H9 (cell line): ENCODE data around the gene SCD. TPM values are rescaled to one million over a fixed set of nuclear protein-coding genes. Genes with fewer than 3 reads are reported as not detected.

Experiments
- DNase-seq: peaks from one replicate; pipeline ENCODE4 v3.0.0-alpha.2; 2017
- H2AFZ ChIP-seq: one replicate; pipeline ENCODE4 v1.6.1; 2013; ENCODE audit warnings: mild to moderate bottlenecking, low read length, control low read depth, moderate library complexity
- H2AK5ac ChIP-seq: 2 replicates; pipeline ENCODE4 v1.6.1; 2013; ENCODE audit warnings: low read length, control low read depth, mixed read lengths; ENCODE audit not compliant: insufficient read length
- H2BK120ac ChIP-seq: one replicate; pipeline ENCODE4 v1.6.1; 2013; ENCODE audit warnings: low read depth, mild to moderate bottlenecking, low read length, control low read depth, inconsistent platforms; ENCODE audit not compliant: poor library complexity, severe bottlenecking
- H2BK12ac ChIP-seq: 2 replicates; pipeline ENCODE4 v1.6.1; 2013; ENCODE audit warnings: low read length, control low read depth, mixed read lengths, low read depth; ENCODE audit not compliant: insufficient read length
- H2BK15ac ChIP-seq: 2 replicates; pipeline ENCODE4 v1.6.1; 2013; ENCODE audit warnings: low read depth, low read length, control low read depth
- H2BK20ac ChIP-seq: one replicate; pipeline ENCODE4 v1.6.1; 2013; ENCODE audit warnings: low read depth, mild to moderate bottlenecking, low read length, control low read depth, inconsistent platforms; ENCODE audit not compliant: poor library complexity, severe bottlenecking
- H2BK5ac ChIP-seq: 2 replicates; pipeline ENCODE4 v1.6.1; 2013; ENCODE audit warnings: low read length, control low read depth, mixed read lengths; ENCODE audit not compliant: insufficient read length
- H3K14ac ChIP-seq: 2 replicates; pipeline ENCODE4 v1.6.1; 2013; ENCODE audit warnings: low read length, control low read depth; ENCODE audit not compliant: insufficient read depth
- H3K18ac ChIP-seq: 2 replicates; pipeline ENCODE4 v1.6.1; 2013; ENCODE audit warnings: low read depth, mild to moderate bottlenecking, mixed read lengths, low read length, control low read depth; ENCODE audit not compliant: insufficient read length
- H3K23ac ChIP-seq: 2 replicates; pipeline ENCODE4 v1.6.1; 2013; ENCODE audit warnings: low read length, control low read depth, mixed read lengths, low read depth; ENCODE audit not compliant: insufficient read length
- H3K23me2 ChIP-seq: 2 replicates; pipeline ENCODE4 v1.6.1; 2013; ENCODE audit warnings: low read depth, mild to moderate bottlenecking, mixed read lengths, low read length, control low read depth; ENCODE audit not compliant: insufficient read length, poor library complexity, severe bottlenecking
- H3K27ac ChIP-seq: 2 replicates; pipeline ENCODE4 v1.5.1; 2013; ENCODE audit warnings: low read length, control low read depth, mixed read lengths, low read depth; ENCODE audit not compliant: insufficient read length
- H3K27me3 ChIP-seq: 2 replicates; pipeline ENCODE4 v1.6.1; 2013; ENCODE audit warnings: low read length, control low read depth, inconsistent platforms; ENCODE audit not compliant: insufficient read depth
- H3K4ac ChIP-seq: 2 replicates; pipeline ENCODE4 v1.6.1; 2013; ENCODE audit warnings: low read depth, mild to moderate bottlenecking, control low read depth, inconsistent platforms, low read length, moderate library complexity
- H3K4me1 ChIP-seq: 2 replicates; pipeline ENCODE4 v1.6.1; 2013; ENCODE audit warnings: low read length, control low read depth, inconsistent platforms; ENCODE audit not compliant: insufficient read depth
- H3K4me2 ChIP-seq: 2 replicates; pipeline ENCODE4 v1.6.1; 2013; ENCODE audit warnings: low read length, control low read depth, mixed read lengths; ENCODE audit not compliant: insufficient read length, insufficient read depth
- H3K56ac ChIP-seq: 2 replicates; pipeline ENCODE4 v1.6.1; 2013; ENCODE audit warnings: low read depth, mild to moderate bottlenecking, mixed read lengths, low read length, control low read depth; ENCODE audit not compliant: insufficient read length
- H3K79me1 ChIP-seq: 2 replicates; pipeline ENCODE4 v1.6.1; 2013; ENCODE audit warnings: low read depth, mild to moderate bottlenecking, moderate library complexity, low read length, control low read depth, inconsistent platforms; ENCODE audit not compliant: insufficient read depth, poor library complexity, severe bottlenecking
- H3K79me2 ChIP-seq: 2 replicates; pipeline ENCODE4 v1.6.1; 2013; ENCODE audit warnings: low read length, control low read depth, inconsistent platforms; ENCODE audit not compliant: insufficient read depth
- H3K9ac ChIP-seq: 2 replicates; pipeline ENCODE4 v1.6.1; 2013; ENCODE audit warnings: low read length, control low read depth, mixed read lengths; ENCODE audit not compliant: insufficient read length; ENCODE audit errors: extremely low read depth
- H3K9me3 ChIP-seq: one replicate; pipeline ENCODE4 v1.6.1; 2013; ENCODE audit warnings: low read depth, low read length, inconsistent platforms; ENCODE audit not compliant: control insufficient read depth
- H3T11ph ChIP-seq: one replicate; pipeline ENCODE4 v1.6.1; 2013; ENCODE audit warnings: mild to moderate bottlenecking, low read length, control low read depth, inconsistent platforms
- H4K20me1 ChIP-seq: one replicate; pipeline ENCODE4 v1.6.1; 2013; ENCODE audit not compliant: control insufficient read depth, insufficient read length, insufficient read depth
- H4K5ac ChIP-seq: 2 replicates; pipeline ENCODE4 v1.6.1; 2013; ENCODE audit warnings: low read depth, mild to moderate bottlenecking, mixed read lengths, low read length, control low read depth; ENCODE audit not compliant: insufficient read length
- H4K8ac ChIP-seq: replicated peaks from 2 replicates; pipeline ENCODE4 v1.6.1; 2013; ENCODE audit warnings: low read length, control low read depth, mixed read lengths, low read depth; ENCODE audit not compliant: insufficient read length
- H4K91ac ChIP-seq: 2 replicates; pipeline ENCODE4 v1.6.1; 2013; ENCODE audit warnings: low read depth, mild to moderate bottlenecking, moderate library complexity, mixed read lengths, low read length, control low read depth; ENCODE audit not compliant: insufficient read length
- H3K27ac Mint-ChIP-seq, 3 experiments: 2 replicates in 2 of 3; 3 replicates in 1 of 3; pipeline ENCODE4 v1.8.0; 2020 to 2021; ENCODE audit warnings: mixed read lengths in 3 of 3, mild to moderate bottlenecking in 1 of 3, moderate library complexity in 1 of 3
- H3K27me3 Mint-ChIP-seq: 2 replicates; pipeline ENCODE4 v1.8.0; 2021; ENCODE audit warnings: low read depth, mild to moderate bottlenecking, moderate library complexity, mixed read lengths
- H3K36me3 Mint-ChIP-seq, 3 experiments: 2 replicates in 2 of 3; 3 replicates in 1 of 3; pipeline ENCODE4 v1.8.0; 2020 to 2021; ENCODE audit warnings: low read depth in 3 of 3, mixed read lengths in 3 of 3; ENCODE audit not compliant: insufficient read depth in 1 of 3
- H3K4me1 Mint-ChIP-seq, 2 experiments: 2 replicates each; pipeline ENCODE4 v1.8.0; 2020; ENCODE audit warnings: mixed read lengths in 2 of 2
- H3K4me3 Mint-ChIP-seq, 2 experiments: 2 replicates in 1 of 2; 3 replicates in 1 of 2; pipeline ENCODE4 v1.8.0; 2020 to 2021; ENCODE audit warnings: mild to moderate bottlenecking in 2 of 2, mixed read lengths in 2 of 2, moderate library complexity in 1 of 2
- H3K9me3 Mint-ChIP-seq, 2 experiments: 2 replicates in 1 of 2; 3 replicates in 1 of 2; pipeline ENCODE4 v1.8.0; 2020; ENCODE audit warnings: mild to moderate bottlenecking in 2 of 2, mixed read lengths in 2 of 2, moderate library complexity in 1 of 2
- CTCF ChIP-seq: fragments of 200-600 bp; sonication (generic); conservative IDR thresholded peaks from 3 replicates; pipeline ENCODE4 v1.8.0; 2021; ENCODE audit warnings: antibody characterized with exemption, mild to moderate bottlenecking
- WGBS: extraction: QIAGEN DNeasy Blood & Tissue Kit; methylation state at CpG from one replicate; pipeline ENCODE4 v1.1.7; 2013; ENCODE audit warnings: missing lambda C conversion rate, low lambda C conversion rate, mixed read lengths; ENCODE audit not compliant: insufficient read length; ENCODE audit errors: extremely low coverage; 5-methylcytosine and 5-hydroxymethylcytosine counted together
- total RNA-seq: library from RNA; stranded (reverse); gene quantifications from 2 replicates; pipeline ENCODE4 v1.2.1, GENCODE V29; 2021

SCD gene
- total RNA-seq, 1 experiment from 2014 or later: 354 TPM

- no CpG with 5 or more reads among the region's 7 CpGs for WGBS
- no peak overlapping the region for H4K8ac ChIP-seq
- no peak overlapping the region for H3K27ac Mint-ChIP-seq
- no peak overlapping the region for H3T11ph ChIP-seq
- no peak overlapping the region for H3K18ac ChIP-seq
- H3K4me1 ChIP-seq: peaks cover 3% of the 10 kb centered on the region; the same call in 1 of the 2 replicates
- no peak overlapping the region for H2AK5ac ChIP-seq
- H3K27me3 ChIP-seq: no peaks in the 10 kb centered on the region
- H3K4me3 Mint-ChIP-seq: no peak overlapping the region
- no peak overlapping the region for H4K5ac ChIP-seq
- H2BK12ac ChIP-seq: no peak overlapping the region
- peaks cover 2% of the 10 kb centered on the region for H4K20me1 ChIP-seq
- no peaks in the 10 kb centered on the region for H3K79me2 ChIP-seq
- H3K4ac ChIP-seq: no peak overlapping the region
- H4K91ac ChIP-seq: no peak overlapping the region
- H3K79me1 ChIP-seq: no peaks in the 10 kb centered on the region
- H3K56ac ChIP-seq: no peak overlapping the region
- H2AFZ ChIP-seq: no peak overlapping the region
- no peak overlapping the region for H2BK20ac ChIP-seq
- no peak overlapping the region for H3K23ac ChIP-seq
- H3K23me2 ChIP-seq: no peaks in the 10 kb centered on the region
- no peaks in the 10 kb centered on the region for H3K9me3 ChIP-seq
- no peak overlapping the region for H3K9ac ChIP-seq
- no peak overlapping the region for H2BK15ac ChIP-seq
- peaks cover 32% of the 10 kb centered on the region for H3K27me3 Mint-ChIP-seq
- H3K4me2 ChIP-seq: no peak overlapping the region
- peaks cover 3 to 10% (median 6%) of the 10 kb centered on the region in 3 experiments; a peak in 6 of 7 replicates for H3K36me3 Mint-ChIP-seq
- no peak overlapping the region for H3K27ac ChIP-seq
- H3K9me3 Mint-ChIP-seq: peaks cover 16 to 19% of the 10 kb centered on the region in 2 experiments
- H3K14ac ChIP-seq: no peak overlapping the region
- no peak overlapping the region for H2BK5ac ChIP-seq
- no peak for DNase-seq
- TF ChIP-seq CTCF: peak; percentile 74
- peaks cover 24 to 30% of the 10 kb centered on the region in 2 experiments for H3K4me1 Mint-ChIP-seq
- H2BK120ac ChIP-seq: no peak overlapping the region
Measured at GRCh38 chr10:100303724-100304319, 43.2 kb upstream of the SCD start.
